Stromal cell of bone marrow (primary cell): Measurements from ENCODE around the gene NAGPA.

Source experiments
- DNase-seq: peaks from one replicate; pipeline ENCODE4 v3.0.0-alpha.2; 2012; ENCODE audit warnings: low read depth

Gene NAGPA

DNA sequence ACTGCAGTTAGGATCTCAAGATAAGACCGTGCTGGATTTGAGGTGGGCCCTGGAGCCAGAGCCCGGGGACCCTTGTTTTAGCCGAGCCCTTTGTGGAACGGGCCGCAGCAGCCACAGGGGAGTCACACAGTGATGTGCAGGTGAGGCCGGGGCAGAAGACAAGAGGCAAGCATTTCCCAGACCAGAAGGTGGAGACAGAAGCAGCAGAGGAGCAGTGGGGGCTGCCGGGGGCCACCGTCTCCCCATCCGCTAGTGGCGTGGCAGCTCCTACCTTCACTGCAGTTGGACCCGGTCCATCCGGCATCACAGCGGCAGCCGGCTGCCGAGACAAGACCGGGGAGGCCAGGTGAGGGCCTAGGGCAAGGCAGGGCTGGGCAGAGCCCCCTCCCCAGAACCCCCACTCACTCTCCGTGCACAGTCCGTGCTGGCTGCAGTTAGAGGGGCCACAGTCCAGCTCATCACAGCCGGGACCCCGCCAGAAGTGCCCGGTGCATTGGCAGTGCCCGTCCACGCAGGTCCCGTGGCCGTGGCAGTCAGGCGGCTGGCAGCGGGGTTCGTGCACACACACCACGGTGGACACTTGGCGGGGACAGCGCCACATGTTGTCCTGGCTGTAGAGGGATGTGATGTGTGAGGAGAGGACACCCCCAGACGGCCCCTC is 6.0 kb downstream of the NAGPA start:
- DNase-seq, result no peak

DNA sequence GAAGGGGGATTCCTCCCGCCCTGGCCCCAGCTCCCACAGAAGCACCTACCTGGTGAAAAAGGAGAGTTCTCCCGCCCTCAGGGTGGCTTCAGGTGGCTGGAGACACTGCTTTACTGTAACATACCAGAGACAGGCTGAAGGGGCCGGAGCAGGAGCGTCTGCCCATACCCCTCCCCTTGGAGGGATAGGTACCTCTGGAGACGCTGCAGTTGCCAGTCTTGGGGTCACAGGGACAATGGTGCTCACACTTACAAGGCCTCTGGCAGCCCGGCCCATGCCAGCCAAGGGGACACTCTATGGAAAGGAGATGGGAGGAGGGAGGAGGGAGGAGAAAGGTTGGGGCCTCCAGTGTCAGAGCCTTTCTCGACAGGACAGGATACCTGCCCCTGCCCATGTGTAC is 6.6 kb downstream of the NAGPA start:
- DNase-seq, result no peak

- DNase-seq, result no peak
These were observed 7.1 kb downstream of the NAGPA start for GRCh38 chr16:5026664-5027063.

DNA sequence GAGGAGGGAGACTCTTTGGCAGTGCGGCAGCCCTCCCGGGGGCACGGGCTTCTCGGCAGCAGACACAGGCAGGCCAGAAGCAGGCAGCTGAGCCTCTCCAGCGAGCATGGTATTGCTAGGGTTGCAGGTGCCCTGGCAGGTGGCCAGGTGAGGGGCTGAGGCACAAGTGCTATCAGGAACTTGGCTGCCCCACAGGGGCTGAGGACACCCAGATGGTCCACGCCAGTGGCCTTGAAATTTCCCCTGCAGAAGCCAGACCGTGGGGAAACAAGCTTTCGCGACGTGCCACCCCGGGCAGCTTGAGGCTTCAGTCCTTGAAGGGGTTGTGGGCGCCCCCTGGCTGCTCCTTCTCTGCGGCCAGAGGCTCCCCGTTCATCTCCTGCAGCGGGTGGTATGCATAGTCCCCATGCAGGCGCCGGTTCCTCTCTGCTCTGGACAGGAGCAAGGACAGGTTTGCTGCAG is 8.5 kb downstream of the NAGPA start:
- no peak for DNase-seq

- DNase-seq, result no peak
These were observed 9.1 kb downstream of the NAGPA start for GRCh38 chr16:5024632-5025031.

DNA sequence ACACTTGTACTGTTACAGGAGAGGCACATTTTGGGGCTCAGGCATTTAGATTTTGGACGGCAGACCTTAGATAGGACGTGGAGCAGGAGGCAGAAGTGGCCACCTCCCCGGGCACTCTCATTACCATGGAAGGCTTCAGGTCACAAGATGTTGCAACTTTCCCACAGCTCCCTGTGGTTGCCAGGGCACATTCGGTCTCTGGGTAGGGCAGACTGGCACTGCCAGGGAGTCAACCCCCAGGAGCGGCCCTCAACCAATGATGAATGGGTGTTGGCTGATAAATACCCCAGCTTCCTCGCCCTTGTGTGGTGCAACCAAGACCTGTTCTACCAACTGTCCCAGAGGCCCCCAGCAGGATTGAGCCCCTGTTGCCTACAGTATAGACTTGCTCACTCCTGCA is 11.2 kb downstream of the NAGPA start:
- DNase-seq, result no peak

DNA sequence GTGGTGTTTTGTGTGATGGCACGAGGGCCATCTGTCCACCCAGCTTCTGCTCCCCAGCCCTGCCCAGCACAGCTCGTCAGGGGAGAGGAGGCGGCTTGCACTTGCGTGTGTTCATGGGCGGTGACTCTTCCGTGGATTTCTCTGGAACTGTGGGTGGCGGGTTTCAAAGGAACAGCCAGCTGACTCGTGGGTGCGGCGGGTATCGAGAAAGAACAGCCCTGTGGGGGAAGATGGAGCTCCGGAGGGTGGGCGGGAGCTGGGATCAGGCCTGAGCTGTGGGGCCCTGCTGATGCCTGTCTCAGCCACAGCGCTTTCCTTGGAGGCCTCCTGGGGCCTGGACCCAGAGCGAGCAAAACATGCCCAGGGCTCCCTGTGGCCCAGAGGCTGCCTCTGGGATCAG is 13.2 kb downstream of the NAGPA start:
- no peak for DNase-seq

- DNase-seq, result no peak
These were observed 14.0 kb downstream of the NAGPA start for GRCh38 chr16:5019775-5020174.

GRCh38 chr16:5018793-5019192 is 14.9 kb downstream of the NAGPA start:
- DNase-seq, result no peak

DNA sequence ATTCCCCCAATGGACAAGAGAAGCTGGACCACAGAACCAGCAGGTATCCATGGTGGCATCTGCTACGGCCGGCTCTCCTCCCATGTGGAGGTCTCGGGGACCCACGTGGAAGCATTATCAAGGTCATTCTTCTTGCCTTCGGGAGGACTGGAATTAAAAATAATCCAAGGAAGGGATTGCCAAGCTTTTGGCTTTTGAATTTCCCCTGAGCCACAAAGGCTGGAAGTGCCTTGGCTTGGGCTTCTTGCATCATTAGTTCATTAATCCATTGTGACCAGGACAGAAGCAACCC is 16.1 kb downstream of the NAGPA start:
- no peak for DNase-seq

DNA sequence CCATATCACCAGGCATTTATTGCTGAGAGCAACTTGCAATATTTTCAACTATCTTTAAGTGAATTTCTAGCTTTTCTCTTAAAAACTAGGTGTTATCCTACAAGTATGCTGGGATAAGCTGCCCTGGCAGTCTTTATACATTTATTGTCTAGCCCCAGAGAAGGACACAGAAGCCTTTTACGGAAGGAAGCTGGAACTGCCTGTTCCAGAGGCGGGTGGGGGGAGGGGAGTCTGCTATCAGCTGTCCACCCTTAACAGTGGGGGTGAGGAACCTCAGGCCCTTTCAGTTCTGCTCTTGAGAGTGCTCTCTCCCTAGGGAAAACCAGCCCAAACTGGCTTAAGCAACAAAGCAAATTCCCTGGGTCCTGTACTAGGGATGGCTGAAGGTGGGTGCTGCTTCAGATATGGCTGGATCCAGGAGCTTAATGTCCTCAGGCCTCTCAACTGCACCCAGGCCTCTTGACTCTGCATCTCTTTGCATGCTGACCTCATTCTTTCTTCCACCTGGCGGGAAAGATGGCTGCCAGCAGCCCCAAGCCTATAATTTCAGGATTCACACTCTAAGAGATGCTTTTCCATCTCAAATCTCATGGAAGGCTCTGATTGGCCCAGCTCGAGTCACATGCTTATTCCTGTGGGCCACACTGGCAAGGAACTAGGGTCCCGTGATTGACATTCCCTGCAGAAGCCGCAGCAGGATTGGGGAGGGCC is 16.6 kb downstream of the NAGPA start:
- no peak for DNase-seq

DNA sequence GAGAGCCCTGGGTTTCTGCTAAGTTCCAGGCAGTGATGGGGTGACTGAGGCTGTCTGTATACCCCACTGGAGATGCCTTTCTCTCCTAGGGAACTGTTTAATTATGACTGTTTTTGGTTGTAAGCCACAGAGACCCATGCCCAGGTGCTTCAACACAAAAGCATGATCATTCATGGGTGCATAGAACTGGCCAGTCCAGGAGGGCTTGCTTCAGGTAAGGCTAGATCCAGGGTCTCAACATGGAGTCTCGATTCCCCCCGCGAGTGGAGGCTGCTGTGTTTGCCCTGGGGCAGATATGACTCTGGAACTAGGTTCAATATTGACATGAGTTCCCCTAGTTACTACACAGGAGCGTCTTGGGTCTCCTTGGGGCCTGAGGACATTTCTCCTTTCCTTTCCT is 17.8 kb downstream of the NAGPA start:
- no peak for DNase-seq

DNA sequence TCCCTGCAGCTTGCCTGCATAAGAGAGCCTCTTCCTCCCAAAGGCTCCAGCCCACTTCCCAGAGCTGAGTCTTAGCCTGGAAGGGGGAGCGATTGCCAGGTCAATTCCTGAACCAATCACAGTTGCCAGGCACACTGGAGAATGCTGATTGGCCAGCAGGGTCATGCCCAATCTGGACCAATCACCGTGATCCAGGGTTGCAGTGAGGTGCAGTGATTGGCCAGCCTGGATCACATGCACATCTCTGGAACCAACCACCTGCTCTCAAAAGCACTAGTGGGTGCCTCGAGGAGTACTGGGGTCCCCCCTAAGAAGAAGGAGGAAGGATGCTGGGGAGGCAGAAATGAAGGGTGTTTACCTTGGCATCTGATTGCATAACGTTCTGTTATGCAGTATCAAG is 18.4 kb downstream of the NAGPA start:
- DNase-seq, result no peak

- no peak for DNase-seq
These were observed 20.8 kb downstream of the NAGPA start for GRCh38 chr16:5012887-5013286.

DNA sequence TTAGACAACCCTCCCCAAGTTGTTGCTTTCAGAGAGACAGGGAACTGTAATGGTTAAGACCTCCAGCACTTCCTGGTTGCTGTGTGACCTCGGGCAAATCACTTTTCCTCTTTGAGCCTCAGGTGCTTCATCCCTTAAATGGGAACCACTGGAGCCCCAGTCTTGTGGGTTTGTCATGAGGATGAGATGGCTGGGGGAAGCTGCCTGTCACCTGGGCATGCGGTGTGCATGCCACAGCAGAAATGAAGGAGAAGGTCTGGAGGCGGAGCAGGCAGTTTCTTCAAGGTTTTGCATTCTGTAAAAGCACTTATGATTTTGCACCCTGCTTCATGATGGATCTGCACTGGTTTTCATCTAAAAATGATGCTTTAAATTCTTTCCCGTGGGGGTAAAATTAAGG is 22.1 kb downstream of the NAGPA start:
- no peak for DNase-seq

- DNase-seq, result no peak
These were observed 23.0 kb downstream of the NAGPA start for GRCh38 chr16:5010576-5011329.

DNA sequence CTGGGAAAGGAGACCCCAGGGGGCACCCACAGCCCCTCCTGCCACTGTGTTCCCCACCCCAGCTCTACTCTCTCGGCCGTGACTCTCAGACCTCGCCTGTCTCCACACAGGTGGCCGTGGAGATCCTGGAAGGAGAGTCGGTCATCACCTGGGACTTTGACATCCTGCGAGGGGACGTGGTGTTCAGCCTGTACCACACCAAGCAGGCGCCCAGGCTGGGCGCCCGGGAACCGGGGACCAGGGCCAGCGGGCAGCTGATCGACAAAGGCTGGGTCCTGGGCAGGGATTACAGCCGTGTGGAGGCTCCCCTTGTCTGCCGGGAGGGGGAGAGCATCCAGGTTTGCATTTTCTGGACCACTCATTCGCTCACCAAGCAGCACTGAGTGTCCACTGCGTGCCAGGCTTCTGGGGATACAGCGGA is 25.4 kb downstream of the NAGPA start:
- DNase-seq, result no peak

DNA sequence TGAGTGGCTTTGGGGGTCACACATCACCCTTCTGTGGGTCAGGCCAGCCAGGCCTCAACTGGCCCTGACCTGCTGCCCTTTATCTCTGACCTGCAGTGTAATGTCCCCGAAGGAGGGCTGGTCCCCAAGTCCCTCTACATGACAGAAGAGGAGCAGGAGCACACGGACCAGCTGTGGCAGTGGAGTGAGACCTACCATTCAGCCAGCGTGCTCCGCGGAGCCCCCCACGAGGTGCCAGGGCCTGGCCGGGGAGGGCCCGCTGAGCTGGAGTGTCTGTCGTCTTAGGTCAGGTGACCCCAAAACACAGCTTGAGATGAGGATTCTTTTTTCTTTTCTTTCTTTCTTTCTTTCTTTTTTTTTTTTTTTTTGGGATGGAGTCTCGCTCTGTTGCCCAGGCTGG is 26.5 kb downstream of the NAGPA start:
- DNase-seq, result no peak

DNA sequence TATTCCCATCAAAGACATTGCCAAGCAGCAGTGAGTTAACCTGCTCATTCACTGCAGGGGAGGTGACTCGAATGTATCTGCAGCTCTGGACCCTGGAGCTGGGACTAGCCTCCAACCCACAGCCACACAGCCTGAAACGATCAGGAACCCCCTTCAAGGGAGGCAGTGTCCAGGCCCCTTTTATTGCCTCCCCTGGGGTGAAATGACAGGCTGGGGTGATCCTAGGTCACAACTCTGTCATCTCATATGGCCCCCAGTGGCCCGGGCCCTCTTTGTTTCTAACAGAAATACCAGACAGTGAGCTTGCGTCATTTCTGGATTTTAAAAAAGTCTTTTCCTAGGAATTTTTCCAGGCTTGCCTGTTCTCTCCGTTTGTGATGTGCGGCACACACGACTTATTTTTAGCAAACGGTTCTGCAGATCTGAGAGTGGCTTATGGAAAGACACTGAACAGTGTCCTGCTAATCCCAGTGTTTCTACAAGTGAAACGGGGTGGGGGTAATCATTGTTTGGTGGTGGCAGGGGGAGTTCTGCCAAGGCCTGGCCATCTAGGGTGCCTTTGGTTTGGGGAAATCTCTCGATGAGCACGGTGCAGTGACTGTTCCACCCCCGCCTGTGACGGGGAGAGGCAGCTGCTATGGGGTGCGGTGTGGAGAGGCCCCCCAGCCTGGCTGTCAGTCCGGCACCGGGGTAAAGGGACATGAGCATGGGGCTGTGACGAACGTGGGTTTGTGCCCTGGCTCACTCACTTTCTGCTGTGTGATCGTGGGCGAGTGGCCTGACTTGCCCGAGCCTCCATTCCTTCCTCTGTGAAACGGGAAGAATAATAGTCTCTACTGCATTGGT is 27.2 kb downstream of the NAGPA start:
- DNase-seq, result no peak

- no peak for DNase-seq
These were observed 27.8 kb downstream of the NAGPA start for GRCh38 chr16:5005916-5006315.

DNA sequence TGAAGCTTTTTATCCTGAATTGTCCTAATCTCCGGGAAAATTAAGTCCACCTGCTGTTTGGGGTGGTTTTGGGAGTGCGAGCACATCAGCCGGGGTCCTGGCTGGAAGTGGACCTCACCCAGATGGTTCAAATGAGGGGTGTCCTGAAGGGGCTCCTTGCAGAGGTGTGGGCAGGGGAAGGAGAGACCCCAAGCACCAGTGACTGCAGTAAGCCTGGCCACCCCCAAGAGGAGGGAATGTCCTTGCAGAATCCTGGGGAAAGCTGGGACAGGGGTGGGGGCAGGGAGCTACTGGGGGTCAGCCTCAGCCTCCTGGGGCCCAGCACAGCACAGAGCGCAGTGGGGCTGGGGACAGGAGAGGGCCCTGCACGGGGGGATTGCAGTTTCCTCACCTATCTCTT is 29.4 kb downstream of the NAGPA start:
- no peak for DNase-seq

- no peak for DNase-seq
These were observed 29.9 kb downstream of the NAGPA start for GRCh38 chr16:5003828-5004227.

- DNase-seq, result no peak
These were observed 30.5 kb downstream of the NAGPA start for GRCh38 chr16:5003211-5003610.
